HG03175 (cell line): ENCODE data around the gene COMMD7.
A peak's percentile ranks its signal among the peaks of the same experiment; 100 is the strongest.

Experiments used
- ATAC-seq: cut with Tn5 transposase; IDR thresholded peaks from one replicate; pipeline ENCODE4 v1.9.1; 2021; ENCODE audit warnings: mild to moderate bottlenecking, moderate library complexity; ENCODE audit not compliant: unreplicated experiment

The COMMD7 gene

GRCh38 chr20:32682508-32682987 is 60.7 kb downstream of the COMMD7 start:
- no peak for ATAC-seq

- no peak for ATAC-seq
Observed at GRCh38 chr20:32681175-32682084, 61.8 kb downstream of the COMMD7 start.

- no peak for ATAC-seq
Observed at GRCh38 chr20:32680544-32681174, 62.6 kb downstream of the COMMD7 start.

- no peak for ATAC-seq
Observed at GRCh38 chr20:32678948-32679347, 64.3 kb downstream of the COMMD7 start.

GRCh38 chr20:32675223-32675975 is 67.9 kb downstream of the COMMD7 start:
- no peak for ATAC-seq

- ATAC-seq, result no peak
Observed at GRCh38 chr20:32674362-32674789, 68.9 kb downstream of the COMMD7 start.

- ATAC-seq, result peak; percentile 55
Observed at GRCh38 chr20:32672982-32673851, 70.0 kb downstream of the COMMD7 start.

- no peak for ATAC-seq
Observed at GRCh38 chr20:32672394-32672981, 70.8 kb downstream of the COMMD7 start.

GRCh38 chr20:32670773-32671455 is 72.4 kb downstream of the COMMD7 start:
- ATAC-seq, result no peak

GRCh38 chr20:32667027-32667426 is 76.2 kb downstream of the COMMD7 start:
- ATAC-seq, result no peak

- no peak for ATAC-seq
Observed at GRCh38 chr20:32664678-32665159, 78.5 kb downstream of the COMMD7 start.

GRCh38 chr20:32664012-32664677 is 79.1 kb downstream of the COMMD7 start:
- no peak for ATAC-seq

GRCh38 chr20:32663335-32664011 is 79.8 kb downstream of the COMMD7 start:
- ATAC-seq, result no peak

- ATAC-seq, result no peak
Observed at GRCh38 chr20:32661820-32662528, 81.3 kb downstream of the COMMD7 start.

- no peak for ATAC-seq
Observed at GRCh38 chr20:32660661-32661060, 82.6 kb downstream of the COMMD7 start.

- no peak for ATAC-seq
Observed at GRCh38 chr20:32656827-32657226, 86.4 kb downstream of the COMMD7 start.

- ATAC-seq, result no peak
Observed at GRCh38 chr20:32655903-32656512, 87.3 kb downstream of the COMMD7 start.
